Epithelial cell of prostate (primary cell): ENCODE data around the gene EFCAB8.
"Not testable (repeated sequence)": the region's sequence is repeated elsewhere in the genome, so short reads cannot be mapped to it uniquely, and the experiment has no call there.

Experiments
- DNase-seq: peaks from one replicate; pipeline ENCODE4 v3.0.0-alpha.2; 2011; ENCODE audit warnings: low read depth, low spot score
- H3K27ac ChIP-seq: fragments of 450-650 bp; 2 replicates; pipeline ENCODE4 v1.5.1; 2017; ENCODE audit warnings: mild to moderate bottlenecking

The EFCAB8 gene

DNA sequence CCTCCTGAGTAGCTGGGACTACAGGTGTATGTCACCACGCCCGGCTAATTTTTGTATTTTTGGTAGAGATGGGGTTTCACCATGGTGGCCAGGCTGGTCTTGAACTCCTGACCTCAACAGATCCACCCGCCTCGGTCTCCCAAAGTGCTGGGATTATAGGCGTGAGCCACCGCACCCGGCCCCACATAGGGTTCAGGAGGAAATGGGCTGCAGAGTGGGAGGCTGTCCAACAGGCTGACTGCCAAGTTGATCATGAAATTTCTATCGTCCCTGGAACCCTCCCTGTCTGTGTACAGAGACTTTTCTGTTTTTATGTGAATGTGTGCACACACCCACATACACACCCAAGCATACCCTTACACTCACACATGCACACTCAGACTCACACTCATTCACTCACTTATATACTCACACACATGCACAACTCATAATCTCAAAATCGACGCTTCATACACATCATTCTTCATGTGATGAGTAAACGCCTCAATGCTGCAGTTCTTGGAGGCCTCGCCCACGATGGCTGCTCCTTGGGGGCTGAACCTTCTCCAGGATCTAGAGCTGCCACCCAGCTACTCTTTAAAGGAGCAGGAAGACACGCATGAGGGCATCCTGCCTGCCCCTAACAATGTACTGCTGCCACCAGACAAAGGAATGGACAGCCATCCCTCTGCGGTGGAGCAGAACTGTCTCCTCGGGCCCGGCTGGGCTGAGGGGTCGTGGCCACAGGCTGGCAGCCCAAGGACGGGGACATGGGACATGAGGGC lies 109.9 kb downstream of the EFCAB8 start:
- H3K27ac ChIP-seq: no peak overlapping the region
- no peak for DNase-seq

GRCh38 chr20:32969356-32970114 lies 110.8 kb downstream of the EFCAB8 start:
- H3K27ac ChIP-seq: no peak overlapping the region
- no peak for DNase-seq

DNA sequence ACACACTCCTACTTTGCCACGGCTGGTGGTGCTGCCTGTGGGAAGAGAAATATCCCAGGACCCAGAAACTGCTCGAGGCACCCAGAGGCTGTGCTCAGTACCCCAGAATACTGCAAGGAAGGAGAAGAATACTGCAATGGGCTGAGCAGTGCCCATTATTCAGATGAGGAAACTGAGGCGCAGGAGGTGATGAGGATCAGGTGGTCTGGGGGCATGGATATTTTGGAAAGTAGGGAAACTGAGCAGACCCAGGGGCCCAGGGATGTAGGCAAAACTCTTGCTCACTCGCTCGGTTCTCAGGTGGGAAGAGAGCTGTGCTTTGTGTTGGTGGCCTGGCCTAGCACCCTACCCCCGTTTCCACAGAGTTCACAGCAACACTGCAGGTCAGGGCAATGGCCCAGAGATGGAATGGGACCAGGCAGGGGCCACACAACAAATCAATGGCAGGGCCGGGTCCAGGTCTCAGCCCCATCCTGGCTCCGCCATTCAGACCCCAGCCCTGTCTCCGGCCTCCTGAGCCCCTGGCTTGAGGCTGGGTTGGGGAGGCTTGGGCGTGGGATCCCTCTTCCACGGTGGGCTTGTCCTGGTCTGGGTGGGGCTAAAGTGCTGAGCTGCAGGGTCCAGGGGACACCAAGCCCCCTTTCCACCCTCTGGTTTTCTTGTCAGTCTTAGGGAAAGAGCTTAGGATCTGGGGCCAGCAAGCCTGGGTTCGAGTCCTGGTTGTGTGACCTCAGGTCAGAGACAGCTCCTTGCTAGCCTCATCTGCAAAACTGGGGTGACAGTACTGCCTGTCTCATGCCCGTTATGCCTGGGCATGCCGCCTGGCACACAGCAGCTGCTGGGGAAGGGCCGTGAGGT lies 111.6 kb downstream of the EFCAB8 start:
- no peak overlapping the region for H3K27ac ChIP-seq

DNA sequence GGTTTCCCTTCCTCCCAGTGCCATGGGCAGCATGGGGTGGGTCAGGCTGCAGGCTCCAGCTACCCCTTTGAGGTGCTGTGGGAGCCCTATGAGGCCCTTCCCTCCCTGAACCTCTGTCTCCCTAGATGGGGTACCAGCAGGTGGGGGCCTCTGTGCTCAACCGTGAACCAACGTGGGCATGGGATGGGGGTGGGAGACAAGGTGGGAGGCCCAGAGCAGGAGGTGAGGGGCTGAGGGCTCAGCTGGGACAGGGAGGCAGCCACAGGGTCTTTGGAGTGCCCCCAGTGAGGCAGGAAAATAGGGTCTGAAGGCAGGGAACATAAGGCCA lies 112.2 kb downstream of the EFCAB8 start:
- no peak overlapping the region for H3K27ac ChIP-seq
- DNase-seq: no peak

More for the DNA sequence above, 111.6 kb downstream of the EFCAB8 start:
- no peak for DNase-seq

GRCh38 chr20:32971703-32972161 lies 113.0 kb downstream of the EFCAB8 start:
- DNase-seq: no peak
- H3K27ac ChIP-seq: no peak overlapping the region

GRCh38 chr20:32972181-32973076 lies 113.7 kb downstream of the EFCAB8 start:
- no peak overlapping the region for H3K27ac ChIP-seq
- DNase-seq: no peak

DNA sequence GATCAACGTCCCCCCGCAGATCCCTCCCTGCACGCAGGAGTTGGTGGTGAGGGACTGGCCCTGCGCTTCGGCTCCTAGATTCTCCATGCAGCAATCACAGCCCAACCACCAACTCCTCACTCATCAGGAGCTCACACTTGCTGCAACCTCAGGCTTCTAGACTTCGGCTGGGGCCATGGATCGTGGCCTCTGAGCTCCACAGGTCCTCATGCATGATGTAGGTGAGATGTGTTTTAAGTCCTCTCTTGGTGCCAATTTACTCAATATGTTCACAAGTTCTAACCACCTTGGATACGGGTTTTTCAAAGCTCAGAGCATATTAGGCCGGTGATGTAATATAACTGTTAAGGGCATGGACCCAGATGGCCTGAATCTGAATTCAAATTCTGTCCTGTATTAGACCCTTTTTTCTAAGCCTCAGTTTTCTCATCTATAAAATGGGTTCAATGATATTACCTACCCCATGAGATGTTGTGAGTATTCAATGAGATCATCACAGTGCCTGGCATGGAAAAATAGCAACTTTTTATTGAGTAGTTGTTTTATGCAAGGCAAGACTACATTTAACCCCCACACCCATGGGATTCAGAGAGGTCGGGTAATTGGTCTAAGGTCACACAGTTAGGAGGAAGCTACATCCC lies 114.5 kb downstream of the EFCAB8 start:
- DNase-seq: no peak
- no peak overlapping the region for H3K27ac ChIP-seq

GRCh38 chr20:32974204-32975064 lies 115.7 kb downstream of the EFCAB8 start:
- H3K27ac ChIP-seq: not testable (repeated sequence)

DNA sequence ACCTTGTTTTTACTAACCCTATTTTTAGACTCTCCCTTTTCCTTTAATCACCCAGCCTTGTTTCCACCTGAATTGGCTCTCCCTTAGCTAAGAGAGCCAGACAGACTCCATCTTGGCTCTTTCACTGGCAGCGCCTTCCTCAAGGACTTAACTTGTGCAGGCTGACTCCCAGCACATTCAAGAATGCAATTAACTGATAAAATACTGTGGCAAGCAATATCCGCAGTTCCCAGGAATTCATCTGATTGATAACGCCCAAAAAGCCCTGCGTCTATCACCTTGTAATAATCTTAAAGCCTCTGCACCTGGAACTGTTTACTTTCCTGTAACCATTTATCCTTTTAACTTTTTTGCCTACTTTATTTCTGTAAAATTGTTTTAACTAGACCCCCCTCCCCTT lies 116.4 kb downstream of the EFCAB8 start:
- not testable (repeated sequence) for DNase-seq, H3K27ac ChIP-seq

More at GRCh38 chr20:32974204-32975064, 115.7 kb downstream of the EFCAB8 start:
- DNase-seq: not testable (repeated sequence)

DNA sequence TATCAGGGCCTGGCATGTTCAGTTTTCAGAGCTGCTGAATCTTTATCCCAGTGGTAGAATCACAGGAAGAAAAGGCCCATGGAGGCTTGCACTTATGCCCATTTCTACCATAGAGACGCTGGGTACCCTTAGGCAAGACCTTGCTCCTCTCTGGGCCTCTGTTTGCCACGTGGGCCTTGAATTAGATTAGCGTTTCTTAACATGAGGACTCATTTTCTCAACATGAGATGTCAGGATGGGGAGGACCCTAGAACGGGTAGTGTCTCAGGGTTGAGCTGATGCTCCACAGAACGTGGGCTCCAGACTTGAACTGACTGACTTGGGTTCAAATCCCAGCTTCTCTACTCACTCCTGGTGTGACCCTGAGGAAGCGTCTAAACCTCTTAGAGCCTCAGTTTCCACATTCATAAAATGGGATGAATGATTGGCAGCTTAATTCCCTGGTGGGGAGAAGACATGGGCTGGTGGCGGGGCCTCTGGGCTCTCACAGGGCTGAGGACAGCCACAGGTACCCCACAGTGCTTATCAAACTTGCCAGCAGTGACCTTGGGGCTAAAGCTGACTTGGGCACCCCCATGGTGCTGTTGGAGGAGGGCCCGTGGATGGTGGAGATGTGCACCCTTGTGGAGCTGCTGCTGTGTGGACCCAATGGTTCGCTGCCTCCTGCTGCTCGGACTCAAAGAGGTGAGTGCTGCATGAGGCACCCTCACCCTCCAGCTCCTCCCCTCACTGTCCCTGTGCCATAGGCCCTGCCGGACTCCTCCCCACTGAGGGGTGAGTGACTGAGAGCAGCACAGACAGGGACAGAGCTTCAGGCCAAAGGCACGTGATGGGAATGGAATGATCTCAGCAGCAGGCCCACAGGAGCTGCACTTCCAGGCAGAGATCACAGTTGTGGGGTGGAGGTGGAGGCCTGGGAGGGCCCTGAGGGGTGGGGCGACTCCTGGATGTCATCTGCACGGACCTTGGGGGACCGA lies 117.3 kb downstream of the EFCAB8 start:
- H3K27ac ChIP-seq: no peak overlapping the region
- no peak for DNase-seq

- DNase-seq: no peak
- no peak overlapping the region for H3K27ac ChIP-seq
Measured at GRCh38 chr20:32976746-32977145, 118.0 kb downstream of the EFCAB8 start.

DNA sequence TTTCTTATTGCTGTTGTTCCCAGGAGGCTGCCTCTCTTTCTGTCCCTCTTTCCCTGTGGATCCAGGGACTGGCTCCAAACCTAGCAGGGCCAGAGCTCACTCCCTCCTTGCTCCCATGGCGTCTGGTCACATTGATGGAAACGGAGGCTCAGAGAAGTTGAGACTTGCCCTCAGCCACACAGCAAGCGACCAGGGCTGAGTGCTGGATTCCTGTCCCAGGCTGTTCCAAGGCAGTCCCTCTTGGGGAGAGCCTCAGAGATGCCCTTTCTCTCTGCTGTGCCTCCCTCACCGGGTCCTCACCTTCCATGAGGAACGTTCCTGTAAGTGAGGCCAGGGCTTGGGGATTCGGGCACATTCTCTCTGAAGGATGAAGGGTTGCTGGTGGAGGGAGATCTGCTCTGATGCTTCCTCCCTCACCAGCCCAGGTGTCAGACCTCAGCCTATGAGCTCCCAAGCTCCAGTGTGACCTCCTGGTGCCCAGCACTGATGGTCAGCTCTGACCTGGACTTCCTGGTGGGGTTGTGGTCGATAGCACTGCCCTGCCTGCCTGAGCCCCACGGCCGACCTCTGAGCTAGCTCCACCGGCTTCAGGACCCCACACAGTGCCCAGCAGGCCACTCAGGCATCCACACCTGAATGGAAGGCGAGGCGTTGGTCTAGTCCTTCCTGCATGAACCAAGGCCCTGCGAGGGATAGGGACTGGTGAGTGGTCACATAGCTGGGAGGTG lies 118.7 kb downstream of the EFCAB8 start:
- no peak overlapping the region for H3K27ac ChIP-seq
- DNase-seq: no peak

GRCh38 chr20:32978009-32978335 lies 119.2 kb downstream of the EFCAB8 start:
- DNase-seq: no peak
- H3K27ac ChIP-seq: no peak overlapping the region

DNA sequence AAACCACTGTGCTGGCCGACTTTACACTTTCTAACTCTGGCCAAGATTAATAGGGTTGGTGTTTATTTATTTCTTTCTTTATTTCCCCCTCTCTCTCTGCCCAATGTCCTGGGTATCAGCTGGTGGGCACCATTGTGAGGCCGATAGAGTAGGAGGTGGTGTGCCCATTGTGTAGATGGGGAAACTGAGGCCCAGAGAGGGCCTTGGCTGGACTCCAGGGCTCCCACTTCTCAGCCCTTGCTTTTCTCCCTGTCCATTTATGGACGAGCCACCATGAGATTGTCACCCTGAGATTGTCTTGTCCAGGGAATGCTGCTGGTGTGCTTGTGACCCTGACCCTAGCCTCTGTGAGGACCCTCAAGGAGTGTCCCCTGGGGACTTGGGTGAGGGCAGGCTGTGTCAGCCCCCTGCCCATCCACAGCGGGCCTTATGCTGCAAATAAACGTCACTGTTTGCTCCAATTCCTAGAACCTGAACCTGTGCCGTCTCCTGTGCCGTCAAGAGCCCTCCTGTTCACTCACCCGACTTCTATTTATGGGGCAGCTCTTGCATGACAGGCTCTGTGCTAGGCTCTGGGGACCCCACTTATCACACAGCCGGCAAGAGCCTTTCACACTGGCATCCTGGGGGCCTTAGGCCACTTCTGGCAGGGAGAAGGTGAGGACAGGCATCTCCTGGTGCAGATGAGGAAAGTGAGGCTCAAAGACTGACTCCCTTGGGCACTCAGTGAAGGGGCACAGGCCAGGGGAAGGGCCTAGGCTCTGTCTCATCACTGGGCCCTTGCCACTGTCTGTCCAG lies 120.7 kb downstream of the EFCAB8 start:
- DNase-seq: no peak
- H3K27ac ChIP-seq: no peak overlapping the region

DNA sequence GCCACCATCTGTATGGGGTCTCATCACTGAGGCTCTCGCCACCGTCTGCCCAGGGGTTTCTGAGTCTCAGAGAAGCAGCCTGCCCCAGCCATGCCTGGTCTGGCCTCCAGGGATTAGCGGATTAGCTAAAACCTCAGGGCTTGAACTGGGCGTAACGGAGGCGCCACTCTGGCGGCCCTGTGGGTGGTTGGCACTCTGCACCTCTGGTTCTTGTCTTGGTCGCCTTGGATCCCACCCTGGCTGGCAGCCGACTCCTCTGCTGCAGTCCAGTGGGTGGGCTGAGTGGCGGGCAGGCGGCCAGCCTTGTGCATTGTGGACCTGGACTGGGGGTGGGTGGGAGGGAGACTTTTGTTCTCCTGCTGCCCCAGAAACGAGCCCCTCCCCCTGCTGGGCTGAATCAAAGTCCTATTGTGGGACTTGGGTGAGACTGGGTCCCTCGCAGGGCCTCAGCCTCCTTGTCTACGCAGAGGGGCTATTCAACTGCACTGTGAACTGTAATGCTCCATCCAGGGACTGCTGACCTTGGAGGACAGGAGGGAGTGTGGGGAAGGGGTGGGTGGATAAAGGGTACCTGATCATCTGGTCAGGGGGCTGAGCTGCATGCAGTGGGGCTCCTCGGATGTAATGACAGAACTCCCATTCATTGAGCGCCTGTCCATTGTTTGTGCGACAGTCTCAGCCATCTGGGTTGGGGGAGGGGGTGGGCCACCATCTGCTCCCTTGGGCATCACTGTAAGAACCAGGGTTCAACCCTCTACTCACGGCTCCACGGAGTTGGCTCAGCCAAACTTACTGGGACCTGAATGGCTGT lies 121.6 kb downstream of the EFCAB8 start:
- DNase-seq: no peak

More for the DNA sequence above, 121.6 kb downstream of the EFCAB8 start:
- H3K27ac ChIP-seq: no peak overlapping the region
